Activated naive CD8-positive, alpha-beta T cell treated with anti-CD3 and anti-CD28 coated beads for 36 hours (primary cell): ENCODE results near the gene E2F8. TPM values are rescaled to one million over a fixed set of nuclear protein-coding genes. Genes with fewer than 3 reads are reported as not detected.

Source experiments
- DNase-seq: peaks from one replicate; pipeline ENCODE4 v3.0.0; 2021
- H3K27ac Mint-ChIP-seq: one replicate; pipeline ENCODE4 v1.8.0; 2022; ENCODE audit warnings: mild to moderate bottlenecking, moderate library complexity, mixed read lengths
- H3K27me3 Mint-ChIP-seq: one replicate; pipeline ENCODE4 v1.8.0; 2022; ENCODE audit warnings: mild to moderate bottlenecking, mixed read lengths
- H3K36me3 Mint-ChIP-seq: one replicate; pipeline ENCODE4 v1.8.0; 2021; ENCODE audit warnings: mild to moderate bottlenecking, mixed read lengths
- H3K4me1 Mint-ChIP-seq: one replicate; pipeline ENCODE4 v1.8.0; 2021; ENCODE audit warnings: mixed read lengths
- H3K4me3 Mint-ChIP-seq: one replicate; pipeline ENCODE4 v1.8.0; 2022; ENCODE audit warnings: mild to moderate bottlenecking, moderate library complexity, mixed read lengths
- H3K9me3 Mint-ChIP-seq: one replicate; pipeline ENCODE4 v1.8.0; 2022; ENCODE audit warnings: mixed read lengths
- total RNA-seq, 2 experiments: library from RNA; stranded (reverse); gene quantifications; one replicate each; pipeline ENCODE4 v1.2.3, GENCODE V29; 2021

The E2F8 gene
- total RNA-seq, 2 experiments from 2014 or later = 16.2 to 16.7 TPM

DNA sequence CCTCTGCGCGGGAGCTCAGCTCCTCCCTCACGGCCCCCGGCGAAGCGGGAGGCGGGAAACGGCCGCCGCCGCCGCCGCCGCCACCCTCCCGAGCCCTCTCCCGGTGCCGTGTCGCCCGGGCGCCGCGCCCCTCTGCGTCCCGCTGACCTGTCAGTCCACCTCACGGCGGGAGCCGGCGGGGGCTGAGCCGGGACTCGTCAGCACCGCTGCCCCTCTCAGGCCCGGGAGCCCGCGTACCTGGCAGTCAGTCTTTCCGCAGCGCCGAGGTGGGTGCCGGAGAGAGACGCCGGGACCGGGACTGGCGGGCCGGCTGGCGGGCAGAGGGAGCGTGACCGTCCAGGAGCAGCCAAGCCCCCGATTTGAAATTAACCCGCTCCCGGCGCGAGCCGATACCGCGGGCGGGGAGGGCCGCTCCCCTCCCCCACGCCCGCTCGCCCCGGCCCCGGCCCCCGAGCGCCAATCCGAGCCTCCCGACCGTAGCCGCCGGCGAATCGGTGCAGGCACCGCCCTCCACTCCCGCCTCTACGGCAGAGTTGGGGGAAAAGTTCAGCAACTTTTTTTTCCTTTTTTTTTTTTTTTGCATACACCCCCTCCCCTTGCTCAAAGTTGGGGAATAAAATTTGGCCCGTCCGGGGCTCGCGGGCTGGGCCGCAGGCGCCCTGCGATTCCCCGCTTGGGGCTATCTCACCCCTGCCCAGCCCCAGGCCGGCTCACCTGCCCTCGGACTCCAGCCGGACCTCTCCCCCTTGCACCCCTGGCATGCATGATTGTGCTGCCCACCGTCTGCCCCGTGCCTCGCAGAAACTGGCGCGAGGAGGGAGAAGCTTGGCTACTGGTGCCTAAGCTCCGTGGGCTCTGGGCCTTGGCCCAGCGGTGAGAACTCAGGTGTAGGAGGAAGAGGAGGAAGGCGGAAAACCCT is 774 bp upstream of the E2F8 start:
- H3K36me3 Mint-ChIP-seq = peaks cover 25% of the 10 kb centered on the region

DNA sequence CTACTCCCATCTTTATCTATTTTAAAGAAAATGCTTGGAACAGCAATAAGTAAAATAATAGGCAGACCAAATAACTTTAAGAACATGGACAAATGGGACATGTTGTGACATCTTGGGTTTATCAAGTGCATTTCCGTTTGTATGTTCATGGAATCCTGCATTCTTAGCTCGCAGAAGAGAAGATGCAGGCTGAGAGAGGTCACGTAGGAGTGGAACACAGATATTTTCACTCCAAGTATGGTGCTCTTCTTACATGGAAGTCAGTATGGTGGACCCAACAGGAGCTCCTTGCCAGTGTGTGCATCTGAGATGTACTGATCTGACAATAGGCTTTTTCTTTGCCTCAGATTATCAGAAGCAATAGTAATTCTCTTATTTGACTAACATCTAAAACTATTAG is 1.7 kb downstream of the E2F8 start:
- H3K4me3 Mint-ChIP-seq = peak overlapping the region; percentile 43
- H3K27me3 Mint-ChIP-seq = peaks cover 42% of the 10 kb centered on the region
- no peak overlapping the region for H3K27ac Mint-ChIP-seq
- peaks cover 10% of the 10 kb centered on the region for H3K4me1 Mint-ChIP-seq
- peaks cover 45% of the 10 kb centered on the region for H3K36me3 Mint-ChIP-seq
- DNase-seq = no peak
- H3K9me3 Mint-ChIP-seq = no peaks in the 10 kb centered on the region

More for the DNA sequence above, 774 bp upstream of the E2F8 start:
- H3K27ac Mint-ChIP-seq = peak overlapping the region; percentile 42
- no peaks in the 10 kb centered on the region for H3K9me3 Mint-ChIP-seq
- peak; percentile 69 for DNase-seq
- peaks cover 64% of the 10 kb centered on the region for H3K27me3 Mint-ChIP-seq
- peak overlapping the region; percentile 89 for H3K4me3 Mint-ChIP-seq
- peaks cover 10% of the 10 kb centered on the region for H3K4me1 Mint-ChIP-seq

DNA sequence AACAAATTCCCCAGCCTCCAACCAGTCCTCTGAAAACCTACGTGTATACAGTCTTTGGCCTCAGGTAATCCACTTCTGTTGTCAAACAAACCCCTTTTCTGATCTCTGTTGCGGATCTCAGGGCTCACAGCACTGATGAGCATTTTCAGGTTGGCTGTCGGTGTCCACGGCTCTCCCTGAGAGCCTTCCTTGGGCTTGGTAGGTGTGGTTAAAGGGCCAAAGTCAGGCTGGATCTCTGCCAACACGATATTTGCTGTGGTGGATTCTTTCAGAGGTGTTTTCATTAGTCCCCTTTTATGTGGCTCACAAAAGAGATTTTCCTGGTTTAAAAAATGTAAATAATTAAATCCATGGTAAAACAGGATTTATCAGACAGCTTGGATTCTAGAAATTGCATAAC is 2.9 kb downstream of the E2F8 start:
- Mint-ChIP-seq H3K4me3 (no peak overlapping the region), H3K27me3 (peaks cover 30% of the 10 kb centered on the region), H3K27ac (no peak overlapping the region), H3K36me3 (peaks cover 51% of the 10 kb centered on the region), H3K9me3 (no peaks in the 10 kb centered on the region), H3K4me1 (peaks cover 12% of the 10 kb centered on the region)
- DNase-seq = no peak

DNA sequence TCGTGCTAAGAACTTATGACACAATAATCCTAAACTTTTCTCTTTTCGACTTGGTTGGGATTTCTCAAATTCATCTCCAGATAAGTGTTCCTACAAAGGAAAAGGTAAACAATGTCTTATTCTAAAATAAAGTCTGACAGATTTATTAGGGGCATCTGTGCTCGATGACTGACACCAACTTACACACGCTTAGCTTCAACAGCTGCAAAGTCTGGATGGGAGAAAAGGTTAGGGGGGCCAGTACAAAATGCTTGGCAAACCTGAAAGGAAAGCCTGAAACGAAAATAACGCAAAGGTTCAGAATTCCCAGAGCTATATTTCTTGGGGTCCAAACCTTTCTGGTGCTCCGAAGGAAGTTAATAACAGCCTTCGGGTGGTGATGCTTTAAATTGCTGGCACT is 3.4 kb downstream of the E2F8 start:
- Mint-ChIP-seq H3K36me3 (peaks cover 51% of the 10 kb centered on the region), H3K9me3 (no peaks in the 10 kb centered on the region), H3K27me3 (peaks cover 25% of the 10 kb centered on the region), H3K4me1 (peaks cover 9% of the 10 kb centered on the region), H3K27ac (no peak overlapping the region), H3K4me3 (no peak overlapping the region)
- DNase-seq = no peak

DNA sequence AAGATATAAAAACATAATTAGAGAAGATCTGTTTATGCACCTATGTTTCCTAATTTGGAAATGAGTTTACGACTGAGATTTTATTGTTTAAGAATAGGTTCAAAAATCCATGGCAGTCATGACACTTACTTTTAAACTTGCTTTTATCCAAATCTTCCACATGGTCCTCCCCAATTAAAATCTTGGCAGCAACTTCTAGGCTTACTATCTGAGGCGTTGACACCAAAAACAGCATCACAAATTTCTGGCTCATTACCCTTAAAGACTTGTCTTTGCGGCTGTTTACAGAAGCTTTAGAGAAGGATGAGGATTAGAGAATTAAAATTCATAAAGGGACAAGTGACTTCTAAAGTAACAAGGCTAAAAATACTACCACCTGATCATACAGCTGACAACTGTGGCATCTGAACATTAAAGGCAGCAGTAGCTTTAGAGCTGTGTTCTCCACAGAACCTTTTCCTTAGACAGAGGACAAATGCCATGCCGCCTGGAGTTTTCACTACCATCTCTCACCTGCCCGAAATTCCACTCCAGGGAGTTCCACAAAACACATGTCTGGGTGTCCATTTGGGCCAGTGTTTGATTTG is 6.4 kb downstream of the E2F8 start:
- no peaks in the 10 kb centered on the region for H3K9me3 Mint-ChIP-seq
- H3K4me3 Mint-ChIP-seq = no peak overlapping the region
- H3K4me1 Mint-ChIP-seq = peaks cover 2% of the 10 kb centered on the region
- peaks cover 66% of the 10 kb centered on the region for H3K36me3 Mint-ChIP-seq
- no peak overlapping the region for H3K27ac Mint-ChIP-seq
- DNase-seq = no peak
- peaks cover 11% of the 10 kb centered on the region for H3K27me3 Mint-ChIP-seq

DNA sequence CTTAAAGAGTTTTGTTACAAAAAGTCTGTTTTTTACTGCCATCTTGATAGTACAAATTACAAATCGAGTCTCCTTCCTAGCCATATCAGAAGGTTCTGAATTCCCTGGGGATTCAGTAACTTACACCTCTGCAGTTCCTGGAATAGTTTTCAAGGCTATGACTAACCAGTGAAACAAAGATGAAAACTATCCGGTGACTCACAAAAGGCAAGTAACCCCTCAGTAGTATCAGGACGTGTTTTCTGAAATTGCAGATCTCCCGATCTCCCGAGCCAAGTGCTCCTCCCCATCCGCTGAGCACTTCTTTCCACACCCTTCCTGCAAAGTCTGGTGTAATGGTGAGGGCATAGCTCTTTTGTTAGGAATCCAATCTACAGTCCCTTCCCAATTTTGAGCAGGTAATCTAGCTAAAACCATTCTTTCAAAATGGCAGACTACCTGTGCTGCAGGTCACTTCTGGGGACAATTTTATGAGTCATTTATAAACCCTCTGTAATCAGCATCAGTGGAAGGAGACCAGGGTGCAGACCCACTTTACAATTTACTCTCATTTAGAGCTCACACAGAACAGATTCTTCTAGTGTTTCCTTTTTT is 7.7 kb downstream of the E2F8 start:
- H3K9me3 Mint-ChIP-seq = no peaks in the 10 kb centered on the region
- no peak overlapping the region for H3K4me3 Mint-ChIP-seq
- H3K27me3 Mint-ChIP-seq = no peaks in the 10 kb centered on the region
- no peak for DNase-seq
- peaks cover 2% of the 10 kb centered on the region for H3K4me1 Mint-ChIP-seq
- H3K27ac Mint-ChIP-seq = no peak overlapping the region
- peaks cover 57% of the 10 kb centered on the region for H3K36me3 Mint-ChIP-seq

DNA sequence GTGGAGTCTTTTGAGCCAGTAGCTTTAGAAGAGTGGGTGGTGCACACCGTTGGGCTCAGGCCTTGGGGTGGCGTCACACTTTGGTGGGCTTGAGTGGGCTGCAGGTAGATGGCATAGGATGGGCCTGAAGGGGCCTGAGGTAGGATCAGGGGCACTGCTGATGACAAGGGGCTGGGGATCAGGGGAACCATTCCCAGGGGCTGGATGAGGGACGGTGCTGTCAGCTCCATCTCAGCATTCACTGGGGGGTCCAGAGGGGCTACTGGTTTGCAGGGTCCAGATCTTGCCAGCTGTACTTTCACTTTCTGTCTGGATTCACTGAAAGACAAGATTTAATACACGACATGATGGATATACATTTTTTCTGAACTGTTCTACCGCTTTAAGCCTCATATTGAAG is 11.1 kb downstream of the E2F8 start:
- H3K4me3 Mint-ChIP-seq = no peak overlapping the region
- H3K36me3 Mint-ChIP-seq = peaks cover 45% of the 10 kb centered on the region
- H3K27me3 Mint-ChIP-seq = no peaks in the 10 kb centered on the region
- DNase-seq = no peak
- no peaks in the 10 kb centered on the region for H3K9me3 Mint-ChIP-seq
- H3K27ac Mint-ChIP-seq = no peak overlapping the region
- H3K4me1 Mint-ChIP-seq = peaks cover 2% of the 10 kb centered on the region

DNA sequence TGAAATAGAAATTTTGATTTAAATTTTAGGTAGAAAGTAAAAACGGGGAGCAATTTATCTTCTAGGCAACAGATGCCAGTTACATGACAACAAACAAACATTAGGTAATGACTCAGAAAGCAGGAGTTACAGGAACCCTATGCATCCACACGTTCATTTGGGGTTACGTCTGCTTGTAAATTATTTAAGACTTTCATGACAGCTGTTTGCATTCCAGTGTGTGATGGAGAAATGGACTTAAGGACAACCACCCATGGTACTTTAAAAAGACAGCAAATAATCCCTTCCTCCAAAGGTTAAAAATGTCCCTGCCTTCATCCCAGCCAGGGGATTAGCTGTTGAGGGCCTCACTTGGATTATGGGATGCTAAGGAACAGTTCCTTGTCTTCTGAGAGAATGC is 11.8 kb downstream of the E2F8 start:
- Mint-ChIP-seq H3K9me3 (no peaks in the 10 kb centered on the region), H3K36me3 (peaks cover 43% of the 10 kb centered on the region), H3K4me3 (no peak overlapping the region), H3K27ac (no peak overlapping the region), H3K4me1 (peaks cover 2% of the 10 kb centered on the region), H3K27me3 (no peaks in the 10 kb centered on the region)
- no peak for DNase-seq

DNA sequence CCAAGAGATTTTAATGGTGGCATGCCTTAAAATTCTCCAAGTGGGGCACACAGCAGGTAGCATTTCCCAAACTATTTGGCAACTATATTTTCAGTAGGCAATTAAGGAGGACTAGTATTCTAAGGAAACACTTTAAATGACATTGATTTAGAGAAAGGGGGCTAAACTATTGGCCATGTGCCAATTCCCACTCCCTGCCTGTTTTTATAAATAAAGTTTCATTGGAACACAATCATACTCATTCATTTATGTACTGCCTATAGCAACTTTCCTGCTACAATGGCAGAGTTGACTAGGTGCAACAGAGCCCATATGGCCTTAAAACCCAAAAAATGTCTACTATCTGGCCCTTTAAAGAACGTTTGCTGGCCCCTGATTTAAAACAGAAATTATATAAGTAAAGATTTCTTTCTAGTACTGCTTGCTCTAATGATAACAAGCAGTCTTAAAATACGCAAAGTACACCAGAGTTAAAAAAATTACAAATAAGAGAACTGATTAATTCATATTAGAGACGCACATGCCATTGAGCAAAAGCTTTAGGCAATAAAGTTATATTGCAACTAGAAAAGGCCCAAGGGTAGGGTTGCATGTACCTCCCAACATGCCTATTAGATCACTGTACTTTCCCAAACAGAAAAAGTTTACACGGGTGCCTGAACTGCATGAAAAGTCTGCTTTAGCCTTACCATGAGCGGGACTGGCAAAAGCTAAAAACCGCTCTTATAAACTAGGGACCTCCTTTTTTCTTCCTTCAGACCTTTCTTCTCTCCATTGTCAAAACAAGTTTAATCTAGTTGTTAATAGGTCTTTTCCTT is 14.2 kb downstream of the E2F8 start:
- Mint-ChIP-seq H3K4me3 (no peak overlapping the region), H3K27ac (no peak overlapping the region), H3K27me3 (no peaks in the 10 kb centered on the region), H3K9me3 (no peaks in the 10 kb centered on the region), H3K36me3 (peaks cover 35% of the 10 kb centered on the region), H3K4me1 (no peaks in the 10 kb centered on the region)
- DNase-seq = no peak

DNA sequence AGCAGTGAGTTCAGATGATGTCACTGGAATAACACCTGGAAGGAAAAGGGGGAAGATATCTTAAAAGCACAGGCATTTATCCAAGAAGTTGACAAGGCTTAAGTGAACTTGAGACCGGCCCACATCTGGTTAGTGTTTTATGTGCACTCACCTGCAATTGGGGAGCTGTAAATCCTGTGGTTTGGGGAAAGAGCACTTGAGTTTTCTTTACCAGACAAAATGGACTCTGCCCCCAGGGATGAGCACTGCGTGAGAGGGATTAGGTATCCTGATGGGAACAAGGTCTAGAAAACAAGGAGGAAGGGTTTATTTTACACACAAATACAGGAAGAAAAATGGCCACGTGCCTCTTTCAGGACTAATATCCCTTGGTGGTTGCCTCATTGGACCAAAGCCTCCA is 15.2 kb downstream of the E2F8 start:
- H3K36me3 Mint-ChIP-seq = peaks cover 32% of the 10 kb centered on the region
- H3K4me1 Mint-ChIP-seq = no peaks in the 10 kb centered on the region
- H3K9me3 Mint-ChIP-seq = no peaks in the 10 kb centered on the region
- DNase-seq = no peak
- no peaks in the 10 kb centered on the region for H3K27me3 Mint-ChIP-seq
- H3K27ac Mint-ChIP-seq = no peak overlapping the region
- no peak overlapping the region for H3K4me3 Mint-ChIP-seq

DNA sequence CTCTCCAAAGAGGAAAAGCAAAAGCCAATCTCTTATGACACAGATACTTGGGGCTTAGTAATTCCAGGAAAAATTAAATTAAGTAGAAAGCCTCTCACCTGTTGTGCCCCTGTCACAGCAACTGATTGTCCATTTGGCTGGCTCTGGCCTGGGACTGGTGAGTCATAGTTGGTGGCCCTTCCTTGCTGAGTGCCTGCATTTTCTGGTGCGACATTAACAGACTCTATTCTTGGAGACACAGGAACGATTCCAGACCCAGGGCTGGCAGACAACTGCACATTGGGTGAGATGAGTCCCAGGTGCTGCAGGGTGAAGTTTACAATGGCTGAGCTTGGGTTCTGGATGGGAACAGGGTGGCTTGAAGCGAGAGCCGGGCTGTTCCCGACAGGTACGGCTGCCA is 15.6 kb downstream of the E2F8 start:
- Mint-ChIP-seq H3K4me3 (no peak overlapping the region), H3K27me3 (no peaks in the 10 kb centered on the region), H3K4me1 (no peaks in the 10 kb centered on the region), H3K9me3 (no peaks in the 10 kb centered on the region), H3K27ac (no peak overlapping the region), H3K36me3 (peaks cover 32% of the 10 kb centered on the region)
- no peak for DNase-seq

DNA sequence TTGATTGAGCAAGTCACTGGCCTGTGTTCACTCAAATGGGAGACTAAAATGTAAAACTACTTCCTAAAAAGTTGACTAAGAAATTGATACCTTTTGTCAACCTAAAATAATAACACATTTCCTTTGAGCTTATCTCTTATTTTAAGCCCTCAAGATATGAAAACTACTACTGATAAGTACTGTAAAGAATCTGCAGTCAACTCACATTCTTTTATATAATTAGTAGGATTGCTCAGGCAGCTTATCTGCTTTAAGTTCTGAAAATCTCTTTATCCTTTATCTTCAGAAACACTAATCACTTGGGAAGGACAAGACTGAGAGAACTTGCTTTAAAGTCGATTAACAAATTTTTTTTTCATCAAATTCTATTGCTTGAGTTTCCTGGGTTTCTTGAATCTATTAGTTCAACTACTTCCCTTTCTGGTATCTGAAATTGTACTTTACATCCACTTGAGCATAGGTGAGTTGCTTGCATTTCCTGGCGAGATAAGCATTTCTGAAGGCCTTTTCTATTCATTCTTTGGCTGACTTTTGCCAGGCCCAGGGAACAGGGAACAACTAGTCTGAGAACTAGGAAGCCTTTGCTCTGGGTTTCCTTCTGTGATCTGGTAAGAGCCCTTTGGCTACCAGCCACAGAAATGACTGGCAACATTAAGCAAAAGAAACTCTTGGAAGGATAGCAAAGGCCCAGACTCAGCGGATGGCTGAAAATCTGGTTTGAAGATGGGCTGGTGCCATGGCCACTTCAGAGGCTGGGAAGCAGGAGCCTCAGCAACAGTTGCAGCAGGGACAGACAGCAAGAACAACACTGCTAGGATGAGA is 19.6 kb downstream of the E2F8 start:
- Mint-ChIP-seq H3K27me3 (no peaks in the 10 kb centered on the region), H3K9me3 (no peaks in the 10 kb centered on the region), H3K36me3 (peaks cover 18% of the 10 kb centered on the region), H3K27ac (no peak overlapping the region), H3K4me1 (no peaks in the 10 kb centered on the region), H3K4me3 (no peak overlapping the region)
- DNase-seq = no peak

DNA sequence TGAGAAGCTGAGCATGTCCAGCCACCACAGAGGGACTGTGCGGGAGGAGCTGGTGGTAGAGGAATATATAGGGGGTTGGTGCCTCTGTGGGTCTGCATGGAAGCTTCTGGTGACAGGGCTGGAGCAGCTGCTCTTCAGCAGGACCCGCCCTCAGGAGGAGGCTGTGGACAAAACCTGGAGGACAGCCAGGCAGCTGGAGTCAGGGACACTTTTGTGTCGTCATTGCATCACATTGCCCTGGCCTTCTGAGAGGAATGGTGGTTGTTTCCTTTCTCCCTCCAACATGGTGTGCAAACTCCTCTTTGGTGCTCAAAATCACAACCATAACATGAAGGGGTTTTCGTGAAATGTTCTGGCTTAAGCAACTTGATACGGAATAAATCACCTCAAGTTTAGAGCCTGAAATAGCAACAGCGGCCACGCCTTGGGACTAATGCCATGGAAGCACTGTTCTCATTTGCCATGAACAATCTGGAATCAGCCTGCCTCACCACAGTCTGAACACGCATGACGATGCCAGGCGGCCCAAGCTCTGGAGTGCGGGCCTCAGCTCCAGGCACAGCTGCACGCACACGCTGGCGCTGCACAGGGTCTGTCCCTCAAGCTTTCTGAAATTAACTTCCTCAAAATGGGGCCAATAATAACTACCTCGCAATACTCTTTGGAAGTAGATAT is 21.8 kb downstream of the E2F8 start:
- no peak overlapping the region for H3K4me3 Mint-ChIP-seq
- H3K27ac Mint-ChIP-seq = no peak overlapping the region
- peaks cover 3% of the 10 kb centered on the region for H3K36me3 Mint-ChIP-seq
- no peaks in the 10 kb centered on the region for H3K9me3 Mint-ChIP-seq
- H3K4me1 Mint-ChIP-seq = no peaks in the 10 kb centered on the region
- no peak for DNase-seq
- H3K27me3 Mint-ChIP-seq = peaks cover 4% of the 10 kb centered on the region

DNA sequence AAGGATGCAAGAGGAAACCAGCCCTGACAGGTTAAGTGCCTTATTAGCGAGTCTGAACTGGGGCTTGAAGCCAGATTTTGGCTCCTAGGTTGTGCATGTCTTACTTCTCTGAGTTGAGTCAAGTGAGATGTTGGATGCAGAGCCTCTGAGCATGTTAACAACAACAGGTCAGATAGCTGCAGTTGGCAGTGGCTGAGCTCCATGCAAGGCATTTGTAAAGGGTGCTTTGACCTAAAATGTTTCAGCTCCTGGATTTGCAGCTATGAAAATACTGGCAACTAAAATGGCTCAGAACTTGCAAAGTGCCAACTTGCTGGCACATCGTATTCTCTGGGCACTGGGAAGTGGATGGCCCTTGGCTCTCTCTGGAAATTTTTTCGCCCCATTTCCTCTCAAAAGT is 22.5 kb downstream of the E2F8 start:
- no peaks in the 10 kb centered on the region for H3K4me1 Mint-ChIP-seq
- no peak overlapping the region for H3K4me3 Mint-ChIP-seq
- DNase-seq = no peak
- no peaks in the 10 kb centered on the region for H3K9me3 Mint-ChIP-seq
- H3K27ac Mint-ChIP-seq = no peak overlapping the region
- peaks cover 4% of the 10 kb centered on the region for H3K27me3 Mint-ChIP-seq
- peaks cover 3% of the 10 kb centered on the region for H3K36me3 Mint-ChIP-seq
